GM12878 (cell line): ENCODE measurements around the gene STRA8. TPM values are rescaled to one million over a fixed set of nuclear protein-coding genes. Genes with fewer than 3 reads are reported as not detected.

Experiments
- BACH1 ChIP-seq: fragments of 450-650 bp; IDR thresholded peaks from 2 replicates; pipeline ENCODE4 v1.6.1; 2017; ENCODE audit warnings: mild to moderate bottlenecking, borderline replicate concordance
- CHD1 ChIP-seq: IDR thresholded peaks from 2 replicates; pipeline ENCODE4 v1.6.1; 2012; ENCODE audit warnings: low read depth, low read length, improper control_type of control experiment
- CHD2 ChIP-seq: IDR thresholded peaks from 2 replicates; pipeline ENCODE4 v1.6.1; 2011; ENCODE audit warnings: low read depth, low read length, improper control_type of control experiment, borderline replicate concordance
- ETV6 ChIP-seq, 2 experiments: fragments of 450-650 bp in 1 of 2; IDR thresholded peaks in 1 of 2; conservative IDR thresholded peaks in 1 of 2; 2 replicates each; pipeline ENCODE4 v1.6.1; 2014; ENCODE audit warnings: antibody characterized with exemption in 1 of 2, borderline replicate concordance in 1 of 2, low read depth in 1 of 2, mild to moderate bottlenecking in 1 of 2, moderate library complexity in 1 of 2
- FOXK2 ChIP-seq: fragments of 450-650 bp; IDR thresholded peaks from 2 replicates; pipeline ENCODE4 v1.6.1; 2017; ENCODE audit warnings: mild to moderate bottlenecking, moderate library complexity
- GABPA ChIP-seq: IDR thresholded peaks from 2 replicates; pipeline ENCODE4 v1.6.1; 2014; ENCODE audit warnings: antibody characterized with exemption, low read depth, mild to moderate bottlenecking, inconsistent platforms
- HDGF ChIP-seq: fragments of 450-650 bp; IDR thresholded peaks from 2 replicates; pipeline ENCODE4 v1.6.1; 2016; ENCODE audit warnings: antibody characterized with exemption
- LARP7 ChIP-seq: fragments of 450-650 bp; IDR thresholded peaks from 2 replicates; pipeline ENCODE4 v1.6.1; 2017; ENCODE audit warnings: mild to moderate bottlenecking
- MEF2B ChIP-seq: fragments of 450-650 bp; IDR thresholded peaks from 2 replicates; pipeline ENCODE4 v1.6.1; 2018; ENCODE audit warnings: mild to moderate bottlenecking, moderate library complexity; ENCODE audit not compliant: partially characterized antibody, poor library complexity, severe bottlenecking
- NBN ChIP-seq: fragments of 450-650 bp; IDR thresholded peaks from 2 replicates; pipeline ENCODE4 v1.6.1; 2016
- NFIC ChIP-seq: IDR thresholded peaks from 2 replicates; pipeline ENCODE4 v1.6.1; 2012; ENCODE audit warnings: low read depth, mild to moderate bottlenecking, inconsistent platforms, low read length, moderate library complexity
- RAD21 ChIP-seq: IDR thresholded peaks from 2 replicates; pipeline ENCODE4 v1.6.1; 2011; ENCODE audit warnings: mild to moderate bottlenecking, low read depth, low read length, moderate library complexity; ENCODE audit not compliant: insufficient read depth
- RAD51 ChIP-seq: fragments of 450-650 bp; IDR thresholded peaks from 2 replicates; pipeline ENCODE4 v1.6.1; 2016; ENCODE audit warnings: moderate library complexity, mild to moderate bottlenecking, inconsistent platforms
- STAT1 ChIP-seq: fragments of 450-650 bp; conservative IDR thresholded peaks from 2 replicates; pipeline ENCODE4 v1.6.1; 2014; ENCODE audit warnings: antibody characterized with exemption, mild to moderate bottlenecking
- TARDBP ChIP-seq: IDR thresholded peaks from 2 replicates; pipeline ENCODE4 v1.6.1; 2016; ENCODE audit warnings: borderline replicate concordance
- TCF3 ChIP-seq: IDR thresholded peaks from 2 replicates; pipeline ENCODE4 v1.6.1; 2012; ENCODE audit warnings: low read depth, mild to moderate bottlenecking, low read length, borderline replicate concordance; ENCODE audit not compliant: insufficient read depth
- TCF7 ChIP-seq: IDR thresholded peaks from 2 replicates; pipeline ENCODE4 v1.6.1; 2014; ENCODE audit warnings: antibody characterized with exemption, borderline replicate concordance
- WRNIP1 ChIP-seq: IDR thresholded peaks from 2 replicates; pipeline ENCODE4 v1.6.1; 2011; ENCODE audit warnings: low read depth, low read length, improper control_type of control experiment, borderline replicate concordance
- YY1 ChIP-seq: IDR thresholded peaks from 2 replicates; pipeline ENCODE4 v1.6.1; 2011; ENCODE audit warnings: low read depth, mild to moderate bottlenecking, low read length
- ZBED1 ChIP-seq: IDR thresholded peaks from 2 replicates; pipeline ENCODE4 v1.6.1; 2016; ENCODE audit warnings: borderline replicate concordance
- ZNF207 ChIP-seq: fragments of 450-650 bp; IDR thresholded peaks from 2 replicates; pipeline ENCODE4 v1.6.1; 2014; ENCODE audit warnings: antibody characterized with exemption, mild to moderate bottlenecking, borderline replicate concordance
- ZZZ3 ChIP-seq: IDR thresholded peaks from 2 replicates; pipeline ENCODE4 v1.6.1; 2011; ENCODE audit warnings: low read depth; ENCODE audit not compliant: control insufficient read depth, insufficient read length
- polyA plus RNA-seq, 11 experiments: library from polyadenylated mRNA; depleted of rRNA in 4 of 11; unstranded in 6 of 11; stranded (reverse) in 5 of 11; fragments of >200 nt; fragmentation: Nextera tagmentation in 4 of 11; fragmentation: Illumina TruSeq in 1 of 11; extraction: Ambion mirVana in 4 of 11; extraction: Trizol in 1 of 11; gene quantifications; 1 replicate in 1 of 11; 2 replicates in 10 of 11; pipeline versions ENCODE4 v1.2.1 to v1.2.3, GENCODE V29; 2011 to 2016; ENCODE audit warnings: inconsistent platforms in 2 of 11, missing spikeins in 2 of 11, low read depth in 1 of 11
- total RNA-seq, 4 experiments: library from RNA; depleted of rRNA in 3 of 4; stranded (reverse); fragments of >200 nt in 3 of 4; fragmentation: Illumina TruSeq in 1 of 4; extraction: Trizol in 1 of 4; gene quantifications; 2 replicates each; pipeline versions ENCODE4 v1.2.1 to v1.2.3, GENCODE V29; 2013 to 2021
- TF ChIP-seq, protein P1 (sequence below): IDR thresholded peaks from 2 replicates; pipeline ENCODE4 v1.6.1; 2012; ENCODE audit warnings: low read depth, low read length, improper control_type of control experiment
- TF ChIP-seq, protein P2 (sequence below): fragments of 450-650 bp; IDR thresholded peaks from 2 replicates; pipeline ENCODE4 v1.6.1; 2016; ENCODE audit warnings: mild to moderate bottlenecking
- TF ChIP-seq, protein P3 (sequence below): fragments of 450-650 bp; IDR thresholded peaks from 2 replicates; pipeline ENCODE4 v1.6.1; 2018; ENCODE audit warnings: borderline replicate concordance, mild to moderate bottlenecking; ENCODE audit not compliant: partially characterized antibody

Gene STRA8
- total and polyA plus RNA-seq, 10 of the 15 experiments (the other 5 are each of a cell fraction or from before 2014, with no cell fraction given), result 0.15 TPM; not detected in 9

DNA sequence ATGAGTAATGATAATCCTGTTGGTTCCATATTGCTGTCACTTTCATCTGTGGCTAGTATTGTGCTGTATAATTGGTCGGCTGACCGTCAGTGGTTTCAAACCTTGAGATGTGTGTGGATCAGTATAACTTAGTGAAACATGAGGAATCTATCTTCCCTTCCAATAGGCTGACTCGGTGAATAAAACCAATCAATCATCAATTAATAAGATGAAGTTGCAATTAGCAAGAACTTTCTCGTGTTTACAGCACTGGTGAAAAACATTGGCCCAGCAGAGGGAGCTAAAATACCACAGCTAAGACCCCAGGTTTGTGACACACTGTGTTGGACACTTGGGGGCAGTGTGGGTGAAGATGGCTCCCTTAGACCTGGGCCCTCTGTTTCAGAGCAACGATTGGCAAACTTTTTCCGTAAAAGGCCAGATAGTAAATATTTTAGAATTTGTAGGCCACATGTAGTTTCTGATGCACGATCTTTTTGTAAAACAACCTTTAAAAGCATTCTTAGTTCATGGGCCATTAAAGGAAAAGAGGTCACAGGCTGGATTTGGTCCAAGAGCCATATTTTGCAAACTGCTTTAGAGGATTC lies 47.8 kb downstream of the STRA8 start (continued):
- TF ChIP-seq, protein P1, sequence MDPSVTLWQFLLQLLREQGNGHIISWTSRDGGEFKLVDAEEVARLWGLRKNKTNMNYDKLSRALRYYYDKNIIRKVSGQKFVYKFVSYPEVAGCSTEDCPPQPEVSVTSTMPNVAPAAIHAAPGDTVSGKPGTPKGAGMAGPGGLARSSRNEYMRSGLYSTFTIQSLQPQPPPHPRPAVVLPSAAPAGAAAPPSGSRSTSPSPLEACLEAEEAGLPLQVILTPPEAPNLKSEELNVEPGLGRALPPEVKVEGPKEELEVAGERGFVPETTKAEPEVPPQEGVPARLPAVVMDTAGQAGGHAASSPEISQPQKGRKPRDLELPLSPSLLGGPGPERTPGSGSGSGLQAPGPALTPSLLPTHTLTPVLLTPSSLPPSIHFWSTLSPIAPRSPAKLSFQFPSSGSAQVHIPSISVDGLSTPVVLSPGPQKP, result no peak
- TF ChIP-seq, protein P2, sequence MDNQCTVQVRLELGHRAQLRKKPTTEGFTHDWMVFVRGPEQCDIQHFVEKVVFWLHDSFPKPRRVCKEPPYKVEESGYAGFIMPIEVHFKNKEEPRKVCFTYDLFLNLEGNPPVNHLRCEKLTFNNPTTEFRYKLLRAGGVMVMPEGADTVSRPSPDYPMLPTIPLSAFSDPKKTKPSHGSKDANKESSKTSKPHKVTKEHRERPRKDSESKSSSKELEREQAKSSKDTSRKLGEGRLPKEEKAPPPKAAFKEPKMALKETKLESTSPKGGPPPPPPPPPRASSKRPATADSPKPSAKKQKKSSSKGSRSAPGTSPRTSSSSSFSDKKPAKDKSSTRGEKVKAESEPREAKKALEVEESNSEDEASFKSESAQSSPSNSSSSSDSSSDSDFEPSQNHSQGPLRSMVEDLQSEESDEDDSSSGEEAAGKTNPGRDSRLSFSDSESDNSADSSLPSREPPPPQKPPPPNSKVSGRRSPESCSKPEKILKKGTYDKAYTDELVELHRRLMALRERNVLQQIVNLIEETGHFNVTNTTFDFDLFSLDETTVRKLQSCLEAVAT, result no peak
- TF ChIP-seq LARP7, result no peak
- TF ChIP-seq YY1, result peak; percentile 93
- TF ChIP-seq CHD1, result no peak
- no peak for TF ChIP-seq BACH1
- TF ChIP-seq NFIC, result no peak
- peak; percentile 97 for TF ChIP-seq RAD21
- TF ChIP-seq GABPA, result no peak
- TF ChIP-seq ZZZ3, result no peak
- 0 out of 2 replicates have a peak, but pooled peaks have one; percentile 38 for TF ChIP-seq TCF7
- no peak for TF ChIP-seq TCF3
- no peak for TF ChIP-seq NBN
- TF ChIP-seq ZBED1, result no peak
- TF ChIP-seq WRNIP1, result 0 out of 2 replicates have a peak, but pooled peaks have one; percentile 55
- no peak for TF ChIP-seq MEF2B
- no peak for TF ChIP-seq RAD51
- TF ChIP-seq STAT1, result peak; percentile 90; the same call in 1 of the 2 replicates
- TF ChIP-seq CHD2, result no peak
- peak; percentile 56; the same call in 1 of the 2 replicates for TF ChIP-seq ZNF207
- TF ChIP-seq, protein P3, sequence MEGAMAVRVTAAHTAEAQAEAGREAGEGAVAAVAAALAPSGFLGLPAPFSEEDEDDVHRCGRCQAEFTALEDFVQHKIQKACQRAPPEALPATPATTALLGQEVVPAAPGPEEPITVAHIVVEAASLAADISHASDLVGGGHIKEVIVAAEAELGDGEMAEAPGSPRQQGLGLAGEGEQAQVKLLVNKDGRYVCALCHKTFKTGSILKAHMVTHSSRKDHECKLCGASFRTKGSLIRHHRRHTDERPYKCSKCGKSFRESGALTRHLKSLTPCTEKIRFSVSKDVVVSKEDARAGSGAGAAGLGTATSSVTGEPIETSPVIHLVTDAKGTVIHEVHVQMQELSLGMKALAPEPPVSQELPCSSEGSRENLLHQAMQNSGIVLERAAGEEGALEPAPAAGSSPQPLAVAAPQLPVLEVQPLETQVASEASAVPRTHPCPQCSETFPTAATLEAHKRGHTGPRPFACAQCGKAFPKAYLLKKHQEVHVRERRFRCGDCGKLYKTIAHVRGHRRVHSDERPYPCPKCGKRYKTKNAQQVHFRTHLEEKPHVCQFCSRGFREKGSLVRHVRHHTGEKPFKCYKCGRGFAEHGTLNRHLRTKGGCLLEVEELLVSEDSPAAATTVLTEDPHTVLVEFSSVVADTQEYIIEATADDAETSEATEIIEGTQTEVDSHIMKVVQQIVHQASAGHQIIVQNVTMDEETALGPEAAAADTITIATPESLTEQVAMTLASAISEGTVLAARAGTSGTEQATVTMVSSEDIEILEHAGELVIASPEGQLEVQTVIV, result no peak
- no peak for TF ChIP-seq FOXK2
- TF ChIP-seq TARDBP, result no peak
- TF ChIP-seq ETV6 (conservative IDR thresholded peaks at IDR 0.05 in 1 of 2, IDR thresholded peaks at IDR 0.05 in 1 of 2; ENCODE audit: borderline replicate concordance in 1 of 2, low read depth in 1 of 2), result no peak
- TF ChIP-seq HDGF, result no peak
